Stomach (tissue), 4 donors: Measurements from ENCODE around the gene NUTM2D.
"Not testable (repeated sequence)": the region's sequence is repeated elsewhere in the genome, so short reads cannot be mapped to it uniquely, and the experiment has no call there.

Experiments
- CTCF ChIP-seq, 7 experiments: fragments of 450-650 bp in 4 of 7; fragments of 200-600 bp in 3 of 7; sonication (generic) in 3 of 7; IDR thresholded peaks; one replicate each; pipeline ENCODE4 v1.5.1; 2016 to 2019; ENCODE audit warnings: antibody characterized with exemption in 7 of 7, control low read depth in 2 of 7, mild to moderate bottlenecking in 1 of 7
- POLR2AphosphoS5 ChIP-seq, 3 donors: sonication (generic); formaldehyde crosslinking; IDR thresholded peaks; one replicate each; pipeline ENCODE4 v1.6.1; 2016; ENCODE audit warnings: antibody characterized with exemption in 3 of 3

- TF ChIP-seq CTCF, POLR2AphosphoS5 (IDR thresholded peaks at IDR 0.05): not testable (repeated sequence)
Observed at GRCh38 chr10:87379115-87379514, 21.6 kb downstream of the NUTM2D start.
